Choroid plexus epithelial cell (primary cell): ENCODE results near the gene SCRN1.
"Not testable (repeated sequence)": the region's sequence is repeated elsewhere in the genome, so short reads cannot be mapped to it uniquely, and the experiment has no call there.

Source experiments
- DNase-seq: peaks from one replicate; pipeline ENCODE4 v3.0.0-alpha.2; 2010; ENCODE audit warnings: low read depth
- H3K4me3 ChIP-seq: 2 replicates; pipeline ENCODE4 v1.5.1; 2011; ENCODE audit warnings: low read depth, mild to moderate bottlenecking, control low read depth, low read length, moderate library complexity
- TF ChIP-seq, protein P1 (sequence below): conservative IDR thresholded peaks from 2 replicates; pipeline ENCODE4 v1.5.1; 2011; ENCODE audit warnings: low read depth, mild to moderate bottlenecking, control low read depth, inconsistent platforms, low read length, moderate library complexity

The SCRN1 gene

DNA sequence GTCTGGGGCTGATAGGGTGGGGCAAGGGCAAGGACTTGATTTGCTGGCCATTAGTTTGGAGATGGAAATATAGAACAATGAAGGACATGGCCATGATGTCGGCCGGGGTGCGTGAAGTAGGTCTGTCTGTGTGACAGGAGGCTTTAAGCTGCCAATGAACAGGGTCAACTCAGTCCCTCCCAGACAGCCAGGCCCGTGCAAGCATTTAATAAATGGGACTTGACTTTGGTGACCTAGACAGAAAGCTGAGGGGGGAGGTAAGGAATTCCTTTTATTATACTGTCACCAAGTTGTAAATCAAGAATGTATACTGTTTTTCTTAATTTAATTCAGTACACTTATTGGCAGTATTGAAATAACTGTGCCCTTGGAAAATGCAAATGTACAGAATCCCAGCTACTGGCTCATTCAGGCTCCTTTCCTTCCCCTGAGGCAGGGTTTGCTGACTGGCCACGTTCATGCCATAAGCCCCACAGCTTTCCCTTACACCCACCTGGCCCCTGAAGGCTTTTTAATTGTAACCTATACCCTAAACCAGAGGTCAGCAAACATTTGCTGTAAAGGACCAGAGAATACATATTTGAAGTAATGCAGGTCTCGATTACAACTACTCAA lies 96.1 kb downstream of the SCRN1 start:
- no peak for DNase-seq
- H3K4me3 ChIP-seq = no peak overlapping the region
- TF ChIP-seq, protein P1, sequence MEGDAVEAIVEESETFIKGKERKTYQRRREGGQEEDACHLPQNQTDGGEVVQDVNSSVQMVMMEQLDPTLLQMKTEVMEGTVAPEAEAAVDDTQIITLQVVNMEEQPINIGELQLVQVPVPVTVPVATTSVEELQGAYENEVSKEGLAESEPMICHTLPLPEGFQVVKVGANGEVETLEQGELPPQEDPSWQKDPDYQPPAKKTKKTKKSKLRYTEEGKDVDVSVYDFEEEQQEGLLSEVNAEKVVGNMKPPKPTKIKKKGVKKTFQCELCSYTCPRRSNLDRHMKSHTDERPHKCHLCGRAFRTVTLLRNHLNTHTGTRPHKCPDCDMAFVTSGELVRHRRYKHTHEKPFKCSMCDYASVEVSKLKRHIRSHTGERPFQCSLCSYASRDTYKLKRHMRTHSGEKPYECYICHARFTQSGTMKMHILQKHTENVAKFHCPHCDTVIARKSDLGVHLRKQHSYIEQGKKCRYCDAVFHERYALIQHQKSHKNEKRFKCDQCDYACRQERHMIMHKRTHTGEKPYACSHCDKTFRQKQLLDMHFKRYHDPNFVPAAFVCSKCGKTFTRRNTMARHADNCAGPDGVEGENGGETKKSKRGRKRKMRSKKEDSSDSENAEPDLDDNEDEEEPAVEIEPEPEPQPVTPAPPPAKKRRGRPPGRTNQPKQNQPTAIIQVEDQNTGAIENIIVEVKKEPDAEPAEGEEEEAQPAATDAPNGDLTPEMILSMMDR = no peak

DNA sequence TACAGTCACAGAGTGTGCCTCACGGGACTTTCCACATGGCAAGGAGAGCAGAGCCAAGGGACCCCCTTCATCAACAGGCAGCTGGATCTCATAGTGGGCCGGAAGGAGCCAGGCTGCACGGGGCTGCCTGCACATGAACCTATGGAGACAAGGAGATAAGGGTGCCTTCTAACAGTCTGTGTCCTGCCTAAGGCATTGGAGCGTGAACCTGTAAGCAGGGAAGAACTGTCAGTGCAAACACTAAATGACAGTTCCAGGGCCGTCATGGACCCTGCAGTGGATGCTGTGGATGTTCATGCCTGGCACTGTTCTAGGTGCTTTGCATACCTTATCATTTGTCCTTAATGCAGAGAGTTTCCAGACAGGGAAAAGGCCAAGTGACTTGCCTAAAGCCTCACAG lies 97.4 kb downstream of the SCRN1 start:
- DNase-seq = no peak
- TF ChIP-seq, protein P1 = no peak
- no peak overlapping the region for H3K4me3 ChIP-seq

DNA sequence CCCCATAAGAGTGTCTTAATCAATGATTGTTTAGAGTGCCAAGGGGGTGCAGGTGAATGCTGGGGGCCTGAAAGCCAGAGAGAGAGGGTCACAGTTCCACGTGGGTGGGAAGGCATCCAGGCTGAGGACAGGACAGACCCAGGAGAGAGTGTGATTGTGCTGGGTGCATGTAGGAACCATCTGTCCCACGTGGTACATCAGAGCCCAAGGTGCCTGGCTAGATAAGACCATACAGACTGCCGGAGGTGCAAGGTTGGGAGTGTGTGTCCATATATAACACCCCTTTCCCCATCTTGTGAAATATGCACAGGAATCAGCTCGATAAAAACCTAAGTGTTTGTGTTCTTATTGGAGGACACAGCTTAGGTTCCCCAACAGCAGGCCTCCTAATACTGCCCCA lies 97.8 kb downstream of the SCRN1 start:
- DNase-seq = no peak
- TF ChIP-seq, protein P1 = no peak
- H3K4me3 ChIP-seq = no peak overlapping the region

DNA sequence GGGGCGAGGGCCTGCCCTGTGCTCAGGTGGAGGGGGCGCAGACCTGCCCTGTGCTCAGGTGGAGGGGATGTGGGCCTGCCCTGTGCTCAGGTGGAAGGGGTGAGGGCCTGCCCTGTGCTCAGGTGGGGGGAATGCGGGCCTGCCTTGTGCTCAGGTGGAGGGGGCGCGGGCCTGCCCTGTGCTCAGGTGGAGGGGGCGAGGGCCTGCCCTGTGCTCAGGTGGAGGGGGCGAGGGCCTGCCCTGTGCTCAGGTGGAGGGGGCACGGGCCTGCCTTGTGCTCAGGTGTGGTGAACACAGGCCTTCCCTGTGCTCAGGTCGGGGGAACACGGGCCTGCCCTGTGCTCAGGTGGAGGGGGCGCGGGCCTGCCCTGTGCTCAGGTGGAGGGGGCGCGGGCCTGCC lies 98.8 kb downstream of the SCRN1 start:
- DNase-seq, H3K4me3 ChIP-seq: not testable (repeated sequence)

DNA sequence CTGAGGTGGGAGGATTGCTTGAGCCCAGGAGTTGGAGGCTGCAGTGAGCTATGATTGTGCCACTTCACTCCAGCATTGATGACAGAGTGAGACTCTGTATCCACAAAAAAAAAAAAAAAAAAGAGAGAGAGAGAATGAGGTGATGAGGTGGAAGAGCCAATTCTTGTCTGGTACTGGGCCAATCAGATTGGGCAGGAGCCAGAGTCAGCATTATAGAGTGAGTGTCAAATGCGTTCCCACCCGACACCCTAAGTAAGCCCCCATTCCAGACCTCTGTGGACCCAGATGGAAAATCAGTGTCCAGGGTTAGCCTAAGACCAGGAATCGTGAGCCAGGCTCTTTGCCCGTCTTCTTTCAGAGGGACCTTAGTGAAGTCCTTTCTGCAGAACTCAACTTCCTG lies 99.3 kb downstream of the SCRN1 start:
- no peak for DNase-seq
- no peak overlapping the region for H3K4me3 ChIP-seq
- TF ChIP-seq, protein P1 = no peak

DNA sequence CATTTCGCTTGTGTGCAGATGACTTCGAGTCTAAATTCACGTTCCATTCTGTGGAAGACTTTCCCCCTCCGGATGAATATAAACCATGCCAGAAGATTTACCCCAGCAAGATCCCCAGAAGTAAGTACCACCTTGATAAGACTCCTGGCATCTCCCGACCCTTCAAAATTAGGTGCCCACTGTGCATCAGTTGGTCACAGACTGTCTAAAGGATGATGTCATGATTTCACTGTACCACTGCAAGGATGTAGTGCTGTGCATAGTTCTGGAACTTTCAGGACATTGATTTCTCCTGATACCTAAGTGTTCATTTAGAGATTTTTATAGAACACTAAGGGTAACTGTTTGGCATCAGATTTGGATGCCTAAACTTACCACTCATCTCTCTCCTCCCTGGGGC lies 100.3 kb downstream of the SCRN1 start:
- no peak for DNase-seq
- TF ChIP-seq, protein P1 = no peak
- no peak overlapping the region for H3K4me3 ChIP-seq

DNA sequence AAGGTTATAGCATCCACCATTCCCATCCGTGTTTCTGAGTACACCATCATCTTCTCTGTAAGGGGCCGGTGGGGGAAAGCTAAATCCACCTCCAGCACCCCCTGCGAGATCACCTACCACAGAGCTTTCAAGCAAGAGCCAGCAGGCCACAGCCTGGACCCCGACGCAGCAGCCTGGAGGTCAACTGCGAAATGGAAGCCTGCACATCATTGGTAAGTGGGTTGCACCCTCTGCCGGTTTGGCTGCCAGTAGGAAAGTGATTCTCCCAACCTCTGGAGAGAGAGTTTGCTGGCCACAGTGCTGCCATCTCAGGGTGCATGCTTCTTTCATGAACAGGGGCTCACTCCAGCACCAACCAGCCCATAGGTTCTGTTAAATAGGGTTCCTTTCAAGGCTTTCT lies 101.6 kb downstream of the SCRN1 start:
- DNase-seq = no peak
- H3K4me3 ChIP-seq = no peak overlapping the region
- TF ChIP-seq, protein P1 = no peak
